Measurements from ENCODE around the gene BCAT1.

Gene BCAT1

DNA sequence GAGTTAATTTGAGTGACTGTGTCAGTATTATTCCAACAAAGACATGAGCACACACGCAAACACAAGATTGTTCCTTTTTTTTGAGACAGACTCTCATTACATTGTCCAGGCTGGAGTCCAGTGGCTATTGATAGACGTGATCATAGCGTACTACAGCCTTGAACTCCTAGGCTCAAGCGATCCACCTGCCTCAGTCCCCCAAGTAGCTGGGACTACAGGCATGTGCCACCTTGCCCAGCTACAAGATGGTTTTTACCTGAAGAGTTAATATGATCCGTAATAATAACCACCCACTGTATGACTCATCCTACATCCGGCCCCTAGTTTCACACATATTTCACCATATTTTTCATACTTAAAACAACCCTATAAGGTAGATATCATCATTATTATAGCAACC is 26.8 kb downstream of the BCAT1 start:
- Histone ChIP-seq H3K4me3 (ENCODE audit: insufficient read depth, low read length, poor library complexity, severe bottlenecking) (no peak overlapping the region), H3F3A (ENCODE audit: insufficient read depth) (no peaks in the 10 kb centered on the region; the same call in 1 of the 2 replicates), H3K36me3 (ENCODE audit: low read length) (no peaks in the 10 kb centered on the region), H3K4me2 (ENCODE audit: low read depth, low read length, poor library complexity, severe bottlenecking) (no peak overlapping the region), H3K9me3 (ENCODE audit: insufficient read depth, low read length) (no peaks in the 10 kb centered on the region), H3K79me2 (ENCODE audit: insufficient read depth, low read length) (peaks cover 72% of the 10 kb centered on the region), H3K27ac (ENCODE audit: low read depth, low read length) (no peak overlapping the region), H3K27me3 (ENCODE audit: low read length) (no peaks in the 10 kb centered on the region), H2AFZ (ENCODE audit: low read depth, low read length, severe bottlenecking) (no peak overlapping the region), H3K9me2 (replicated peaks; ENCODE audit: insufficient read depth, low read length) (no peaks in the 10 kb centered on the region), H4K20me1 (ENCODE audit: low read depth, low read length) (no peaks in the 10 kb centered on the region), H3K9ac (ENCODE audit: low read length) (no peak overlapping the region)
- TF ChIP-seq CTCF (IDR thresholded peaks at IDR 0.05; ENCODE audit: insufficient read depth, low read length, poor library complexity, severe bottlenecking) = no peak
- no peak for TF ChIP-seq EZH2phosphoT487 (conservative IDR thresholded peaks at IDR 0.05; ENCODE audit: low read length)

DNA sequence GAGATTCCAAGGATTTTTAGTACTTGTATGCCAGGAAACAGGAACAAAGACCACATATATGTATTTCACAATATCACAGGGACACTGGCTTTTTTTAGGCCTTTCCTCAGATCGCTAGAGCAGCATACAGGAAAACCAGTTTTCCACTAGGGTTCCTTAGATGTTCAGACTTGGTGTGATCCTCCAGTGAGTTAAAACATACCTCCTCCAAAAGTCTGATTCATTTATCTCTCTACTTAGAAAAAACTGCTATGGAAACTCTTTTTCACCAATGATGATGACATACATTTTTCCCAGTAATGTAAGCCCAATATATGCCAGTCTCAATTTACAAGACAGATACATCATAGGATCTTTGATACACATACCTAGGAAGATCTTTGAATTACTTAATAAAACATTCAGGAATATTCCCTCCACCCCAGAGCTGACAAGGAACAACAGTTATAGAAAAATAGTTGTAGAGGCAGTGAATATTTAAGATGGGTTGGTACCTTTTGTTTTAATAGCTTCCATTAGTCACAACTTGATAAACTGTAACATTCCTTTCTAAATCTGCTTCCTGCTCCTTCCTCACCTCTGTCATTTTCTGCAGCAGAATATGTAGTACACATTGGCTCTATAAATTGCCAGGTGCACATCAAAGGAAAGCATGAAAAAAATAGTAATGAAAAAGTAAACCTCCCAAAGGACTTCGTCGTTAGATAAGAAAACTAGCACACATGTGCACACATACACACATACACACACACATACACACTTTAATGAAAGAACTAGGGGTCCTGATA is 27.5 kb downstream of the BCAT1 start:
- TF ChIP-seq CTCF (IDR thresholded peaks at IDR 0.05; ENCODE audit: insufficient read depth, low read length, poor library complexity, severe bottlenecking) = no peak
- TF ChIP-seq EZH2phosphoT487 (conservative IDR thresholded peaks at IDR 0.05; ENCODE audit: low read length) = no peak
- H3K4me3 ChIP-seq (ENCODE audit: insufficient read depth, low read length, poor library complexity, severe bottlenecking) = no peak overlapping the region
- H3F3A ChIP-seq (ENCODE audit: insufficient read depth) = no peaks in the 10 kb centered on the region; the same call in 1 of the 2 replicates
- no peaks in the 10 kb centered on the region for H3K9me2 ChIP-seq (replicated peaks; ENCODE audit: insufficient read depth, low read length)
- peaks cover 73% of the 10 kb centered on the region for H3K79me2 ChIP-seq (ENCODE audit: insufficient read depth, low read length)
- no peaks in the 10 kb centered on the region for H3K9me3 ChIP-seq (ENCODE audit: insufficient read depth, low read length)
- H3K36me3 ChIP-seq (ENCODE audit: low read length) = no peaks in the 10 kb centered on the region
- H3K27ac ChIP-seq (ENCODE audit: low read depth, low read length) = no peak overlapping the region
- H4K20me1 ChIP-seq (ENCODE audit: low read depth, low read length) = no peaks in the 10 kb centered on the region
- H2AFZ ChIP-seq (ENCODE audit: low read depth, low read length, severe bottlenecking) = no peak overlapping the region
- H3K4me2 ChIP-seq (ENCODE audit: low read depth, low read length, poor library complexity, severe bottlenecking) = no peak overlapping the region
- no peak overlapping the region for H3K9ac ChIP-seq (ENCODE audit: low read length)
- no peaks in the 10 kb centered on the region for H3K27me3 ChIP-seq (ENCODE audit: low read length)

DNA sequence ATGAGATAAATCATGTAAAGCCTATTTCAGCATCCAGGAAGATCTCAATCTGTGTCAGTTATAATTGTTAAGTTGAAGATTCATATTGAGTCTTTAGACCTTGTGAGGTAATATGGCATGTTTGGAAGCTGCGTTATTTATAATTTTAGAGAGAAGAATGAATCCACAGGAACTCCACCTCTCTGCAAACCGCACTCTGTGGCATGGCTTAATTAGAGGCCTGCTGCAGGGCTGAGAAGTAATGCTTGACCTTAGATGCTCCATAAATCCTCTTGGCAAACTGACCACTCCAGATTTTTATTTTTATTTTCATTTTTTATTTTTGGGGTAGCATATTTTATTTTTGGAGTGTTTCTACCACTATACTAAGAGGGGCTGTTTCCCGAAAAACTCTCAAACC is 28.8 kb downstream of the BCAT1 start:
- TF ChIP-seq CTCF (IDR thresholded peaks at IDR 0.05; ENCODE audit: insufficient read depth, low read length, poor library complexity, severe bottlenecking) = no peak
- TF ChIP-seq EZH2phosphoT487 (conservative IDR thresholded peaks at IDR 0.05; ENCODE audit: low read length) = no peak
- Histone ChIP-seq H3F3A (ENCODE audit: insufficient read depth) (no peaks in the 10 kb centered on the region; the same call in 1 of the 2 replicates), H3K27ac (ENCODE audit: low read depth, low read length) (no peak overlapping the region), H3K36me3 (ENCODE audit: low read length) (no peaks in the 10 kb centered on the region), H3K27me3 (ENCODE audit: low read length) (no peaks in the 10 kb centered on the region), H2AFZ (ENCODE audit: low read depth, low read length, severe bottlenecking) (no peak overlapping the region), H3K4me3 (ENCODE audit: insufficient read depth, low read length, poor library complexity, severe bottlenecking) (no peak overlapping the region), H3K79me2 (ENCODE audit: insufficient read depth, low read length) (peaks cover 82% of the 10 kb centered on the region), H3K9ac (ENCODE audit: low read length) (no peak overlapping the region), H4K20me1 (ENCODE audit: low read depth, low read length) (0 out of 2 replicates have a peak, but pooled peaks cover 5% of the 10 kb centered on the region), H3K4me2 (ENCODE audit: low read depth, low read length, poor library complexity, severe bottlenecking) (no peak overlapping the region), H3K9me3 (ENCODE audit: insufficient read depth, low read length) (no peaks in the 10 kb centered on the region), H3K9me2 (replicated peaks; ENCODE audit: insufficient read depth, low read length) (no peaks in the 10 kb centered on the region)

Data from SU-DHL-6 (cell line).